ENCODE data around the gene SLC22A8. TPM values are rescaled to one million over a fixed set of nuclear protein-coding genes. Genes with fewer than 3 reads are reported as not detected.

Gene SLC22A8
- total and polyA plus RNA-seq, 10 of the 15 experiments (the other 5 are each of a cell fraction or from before 2014, with no cell fraction given): not detected

DNA sequence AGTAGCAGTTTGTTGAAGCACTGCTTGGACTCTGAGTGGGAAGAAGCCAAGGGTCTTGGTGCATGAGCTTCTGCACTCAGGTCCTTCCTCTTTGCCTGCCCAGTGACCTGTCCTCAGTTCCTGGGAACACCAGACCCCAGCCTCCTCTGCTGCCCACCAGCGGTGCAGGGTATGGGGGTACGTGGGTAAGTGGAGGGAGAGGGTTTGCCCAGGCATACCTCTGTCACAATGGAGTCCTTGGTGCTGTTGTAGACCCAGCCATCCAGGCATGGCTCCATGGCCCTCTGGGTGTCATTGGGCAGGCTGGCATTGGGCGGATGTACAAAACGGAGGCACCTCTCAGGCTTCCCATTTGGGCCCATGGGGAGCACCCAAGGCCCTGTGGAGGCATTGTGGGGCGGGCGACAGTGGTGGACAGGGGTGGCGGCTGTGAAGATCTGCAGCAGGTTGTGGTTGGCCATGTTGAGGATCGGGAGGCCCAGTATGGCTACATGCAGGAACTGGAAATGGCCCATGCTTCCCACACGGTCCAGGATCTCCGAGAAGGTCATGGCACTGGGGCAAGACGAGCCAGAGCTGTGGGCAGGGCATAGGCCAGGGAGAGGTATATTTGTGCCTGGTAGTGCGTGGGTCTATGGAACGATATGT lies 1.1 kb downstream of the SLC22A8 start (continued):
- TF ChIP-seq, protein P1, sequence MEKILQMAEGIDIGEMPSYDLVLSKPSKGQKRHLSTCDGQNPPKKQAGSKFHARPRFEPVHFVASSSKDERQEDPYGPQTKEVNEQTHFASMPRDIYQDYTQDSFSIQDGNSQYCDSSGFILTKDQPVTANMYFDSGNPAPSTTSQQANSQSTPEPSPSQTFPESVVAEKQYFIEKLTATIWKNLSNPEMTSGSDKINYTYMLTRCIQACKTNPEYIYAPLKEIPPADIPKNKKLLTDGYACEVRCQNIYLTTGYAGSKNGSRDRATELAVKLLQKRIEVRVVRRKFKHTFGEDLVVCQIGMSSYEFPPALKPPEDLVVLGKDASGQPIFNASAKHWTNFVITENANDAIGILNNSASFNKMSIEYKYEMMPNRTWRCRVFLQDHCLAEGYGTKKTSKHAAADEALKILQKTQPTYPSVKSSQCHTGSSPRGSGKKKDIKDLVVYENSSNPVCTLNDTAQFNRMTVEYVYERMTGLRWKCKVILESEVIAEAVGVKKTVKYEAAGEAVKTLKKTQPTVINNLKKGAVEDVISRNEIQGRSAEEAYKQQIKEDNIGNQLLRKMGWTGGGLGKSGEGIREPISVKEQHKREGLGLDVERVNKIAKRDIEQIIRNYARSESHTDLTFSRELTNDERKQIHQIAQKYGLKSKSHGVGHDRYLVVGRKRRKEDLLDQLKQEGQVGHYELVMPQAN (conservative IDR thresholded peaks at IDR 0.05): no peak
- no peak for TF ChIP-seq RUNX3 (IDR thresholded peaks at IDR 0.05; ENCODE audit: low read length)
- no peak for TF ChIP-seq EZH2 (IDR thresholded peaks at IDR 0.05; ENCODE audit: borderline replicate concordance, control insufficient read depth, low read depth, low read length)

DNA sequence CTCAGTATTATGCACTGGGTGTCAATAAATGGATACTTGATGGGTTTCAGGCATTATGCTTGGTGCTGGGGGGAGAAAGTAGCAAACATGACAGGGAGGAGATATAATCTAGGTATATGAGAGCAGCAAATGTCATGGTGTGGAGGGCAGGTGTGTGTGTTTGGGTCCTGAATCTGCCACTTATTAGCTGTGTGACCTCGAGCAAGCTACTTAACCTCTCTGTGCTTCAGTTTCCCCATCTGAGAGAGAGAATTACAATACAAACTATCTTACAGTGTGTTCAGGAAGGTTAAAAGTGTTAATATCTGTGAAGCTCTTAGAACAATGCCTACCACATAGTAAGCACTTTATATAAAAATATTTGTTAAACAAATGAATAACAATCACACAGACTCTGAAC lies 2.8 kb downstream of the SLC22A8 start:
- intact Hi-C loops (cut with micrococcal nuclease; ENCODE audit: unreplicated experiment) (no loop called here), in situ Hi-C loops (cut with MboI) (no loop called here)
- Histone ChIP-seq H3K9ac (ENCODE audit: control insufficient read depth, insufficient read depth, low read length) (no peak overlapping the region), H3K79me2 (ENCODE audit: control insufficient read depth, insufficient read depth, low read length) (no peaks in the 10 kb centered on the region), H3K4me1 (ENCODE audit: control insufficient read depth, insufficient read depth, low read length) (no peaks in the 10 kb centered on the region), H3K27me3 (replicated peaks in 1 of 2; ENCODE audit: control insufficient read depth in 2 of 2, insufficient read depth in 2 of 2, low read length in 1 of 2) (peaks cover 2 to 4% of the 10 kb centered on the region in 2 experiments; a peak in 3 of 4 replicates), H3K27ac (ENCODE audit: control insufficient read depth, insufficient read depth) (no peak overlapping the region), H4K20me1 (ENCODE audit: control insufficient read depth, insufficient read depth) (no peaks in the 10 kb centered on the region), H3K9me3 (replicated peaks; ENCODE audit: control insufficient read depth, insufficient read depth, low read length) (no peaks in the 10 kb centered on the region), H3K4me3 (no peak overlapping the region), H2AFZ (ENCODE audit: control insufficient read depth, low read depth, low read length) (no peak overlapping the region), H3K4me2 (ENCODE audit: control insufficient read depth, insufficient read depth) (no peak overlapping the region), H3K36me3 (ENCODE audit: control insufficient read depth in 2 of 2, insufficient read depth in 2 of 2, low read length in 1 of 2) (no peaks in the 10 kb centered on the region)
- FAIRE-seq (no peak), DNase-seq (ENCODE audit: low read depth, low spot score) (no peak), ATAC-seq (no peak)
- ChIA-PET CTCF (interaction anchor here (0.5 to 1.5 kb wide), 3 partner anchors 9 to 745 kb away, joined by 3 to 5 read pairs (median 4); no protein-coding TSS in a partner anchor), POLR2A (no interaction called here), RAD21 (ENCODE audit: unreplicated experiment) (no interaction called here), SMC1A (ENCODE audit: uncharacterized antibody, unreplicated experiment) (no interaction called here)
- 0% methylated on average over 1 of the region's 1 CpG for WGBS (ENCODE audit: insufficient coverage, insufficient replicate concordance, low lambda C conversion rate, missing lambda C conversion rate)
- BruUV-seq (replicated peaks): no TSS peak
- TF ChIP-seq, protein P2, sequence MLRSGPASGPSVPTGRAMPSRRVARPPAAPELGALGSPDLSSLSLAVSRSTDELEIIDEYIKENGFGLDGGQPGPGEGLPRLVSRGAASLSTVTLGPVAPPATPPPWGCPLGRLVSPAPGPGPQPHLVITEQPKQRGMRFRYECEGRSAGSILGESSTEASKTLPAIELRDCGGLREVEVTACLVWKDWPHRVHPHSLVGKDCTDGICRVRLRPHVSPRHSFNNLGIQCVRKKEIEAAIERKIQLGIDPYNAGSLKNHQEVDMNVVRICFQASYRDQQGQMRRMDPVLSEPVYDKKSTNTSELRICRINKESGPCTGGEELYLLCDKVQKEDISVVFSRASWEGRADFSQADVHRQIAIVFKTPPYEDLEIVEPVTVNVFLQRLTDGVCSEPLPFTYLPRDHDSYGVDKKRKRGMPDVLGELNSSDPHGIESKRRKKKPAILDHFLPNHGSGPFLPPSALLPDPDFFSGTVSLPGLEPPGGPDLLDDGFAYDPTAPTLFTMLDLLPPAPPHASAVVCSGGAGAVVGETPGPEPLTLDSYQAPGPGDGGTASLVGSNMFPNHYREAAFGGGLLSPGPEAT (IDR thresholded peaks at IDR 0.05; ENCODE audit: low read depth): no peak
- TF ChIP-seq IKZF1 (conservative IDR thresholded peaks at IDR 0.05) (no peak), MEF2B (IDR thresholded peaks at IDR 0.05; ENCODE audit: partially characterized antibody, poor library complexity, severe bottlenecking) (no peak), SUZ12 (IDR thresholded peaks at IDR 0.05; ENCODE audit: unreplicated experiment) (no peak), MXI1 (IDR thresholded peaks at IDR 0.05; ENCODE audit: low read depth, low read length) (no peak), NR2C1 (IDR thresholded peaks at IDR 0.05) (no peak), STAT1 (conservative IDR thresholded peaks at IDR 0.05) (no peak), ATF7 (IDR thresholded peaks at IDR 0.05; ENCODE audit: low read depth) (no peak), ETV6 (conservative IDR thresholded peaks at IDR 0.05 in 1 of 2, IDR thresholded peaks at IDR 0.05 in 1 of 2; ENCODE audit: borderline replicate concordance in 1 of 2, low read depth in 1 of 2) (no peak), SMARCA5 (IDR thresholded peaks at IDR 0.05) (no peak), ZNF24 (IDR thresholded peaks at IDR 0.05) (no peak)
- TF ChIP-seq, protein P3, sequence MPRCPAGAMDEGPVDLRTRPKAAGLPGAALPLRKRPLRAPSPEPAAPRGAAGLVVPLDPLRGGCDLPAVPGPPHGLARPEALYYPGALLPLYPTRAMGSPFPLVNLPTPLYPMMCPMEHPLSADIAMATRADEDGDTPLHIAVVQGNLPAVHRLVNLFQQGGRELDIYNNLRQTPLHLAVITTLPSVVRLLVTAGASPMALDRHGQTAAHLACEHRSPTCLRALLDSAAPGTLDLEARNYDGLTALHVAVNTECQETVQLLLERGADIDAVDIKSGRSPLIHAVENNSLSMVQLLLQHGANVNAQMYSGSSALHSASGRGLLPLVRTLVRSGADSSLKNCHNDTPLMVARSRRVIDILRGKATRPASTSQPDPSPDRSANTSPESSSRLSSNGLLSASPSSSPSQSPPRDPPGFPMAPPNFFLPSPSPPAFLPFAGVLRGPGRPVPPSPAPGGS (IDR thresholded peaks at IDR 0.05; ENCODE audit: borderline replicate concordance, insufficient read depth, low read depth, low read length, poor library complexity, severe bottlenecking): no peak
- TF ChIP-seq, protein P4, sequence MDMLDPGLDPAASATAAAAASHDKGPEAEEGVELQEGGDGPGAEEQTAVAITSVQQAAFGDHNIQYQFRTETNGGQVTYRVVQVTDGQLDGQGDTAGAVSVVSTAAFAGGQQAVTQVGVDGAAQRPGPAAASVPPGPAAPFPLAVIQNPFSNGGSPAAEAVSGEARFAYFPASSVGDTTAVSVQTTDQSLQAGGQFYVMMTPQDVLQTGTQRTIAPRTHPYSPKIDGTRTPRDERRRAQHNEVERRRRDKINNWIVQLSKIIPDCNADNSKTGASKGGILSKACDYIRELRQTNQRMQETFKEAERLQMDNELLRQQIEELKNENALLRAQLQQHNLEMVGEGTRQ (IDR thresholded peaks at IDR 0.05; ENCODE audit: borderline replicate concordance, low read depth, low read length): no peak
